Uterus (tissue), 2 donors: ENCODE results near the gene HJV.

Experiments used
- POLR2A ChIP-seq, 2 donors: fragments of 450-650 bp; IDR thresholded peaks; one replicate each; pipeline ENCODE4 v1.6.1; 2016; ENCODE audit warnings: antibody characterized with exemption in 2 of 2, mild to moderate bottlenecking in 1 of 2, moderate library complexity in 1 of 2
- TF ChIP-seq, protein P1 (sequence below), 4 experiments: fragments of 200-600 bp in 2 of 4; fragments of 450-650 bp in 2 of 4; sonication (generic) in 2 of 4; IDR thresholded peaks; one replicate each; pipeline ENCODE4 v1.5.1; 2016 to 2019; ENCODE audit warnings: antibody characterized with exemption in 4 of 4, mild to moderate bottlenecking in 2 of 4, moderate library complexity in 1 of 4

GRCh38 chr1:145972580-145972979, 49.0 kb downstream of the HJV start:
- no peak for TF ChIP-seq POLR2A (IDR thresholded peaks at IDR 0.05)
- TF ChIP-seq, protein P1, sequence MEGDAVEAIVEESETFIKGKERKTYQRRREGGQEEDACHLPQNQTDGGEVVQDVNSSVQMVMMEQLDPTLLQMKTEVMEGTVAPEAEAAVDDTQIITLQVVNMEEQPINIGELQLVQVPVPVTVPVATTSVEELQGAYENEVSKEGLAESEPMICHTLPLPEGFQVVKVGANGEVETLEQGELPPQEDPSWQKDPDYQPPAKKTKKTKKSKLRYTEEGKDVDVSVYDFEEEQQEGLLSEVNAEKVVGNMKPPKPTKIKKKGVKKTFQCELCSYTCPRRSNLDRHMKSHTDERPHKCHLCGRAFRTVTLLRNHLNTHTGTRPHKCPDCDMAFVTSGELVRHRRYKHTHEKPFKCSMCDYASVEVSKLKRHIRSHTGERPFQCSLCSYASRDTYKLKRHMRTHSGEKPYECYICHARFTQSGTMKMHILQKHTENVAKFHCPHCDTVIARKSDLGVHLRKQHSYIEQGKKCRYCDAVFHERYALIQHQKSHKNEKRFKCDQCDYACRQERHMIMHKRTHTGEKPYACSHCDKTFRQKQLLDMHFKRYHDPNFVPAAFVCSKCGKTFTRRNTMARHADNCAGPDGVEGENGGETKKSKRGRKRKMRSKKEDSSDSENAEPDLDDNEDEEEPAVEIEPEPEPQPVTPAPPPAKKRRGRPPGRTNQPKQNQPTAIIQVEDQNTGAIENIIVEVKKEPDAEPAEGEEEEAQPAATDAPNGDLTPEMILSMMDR (IDR thresholded peaks at IDR 0.05), result no peak
